Pancreas (tissue), 10 donors: Measurements from ENCODE around the gene PYROXD2. TPM values are rescaled to one million over a fixed set of nuclear protein-coding genes. Genes with fewer than 3 reads are reported as not detected.

Source experiments
- ATAC-seq, 4 donors: fragments of 200-7000 bp; cut with Tn5 transposase; one replicate each; pipeline versions ENCODE4 v1.8.0 to v1.9.1; 2020; ENCODE audit warnings: mild to moderate bottlenecking in 4 of 4, moderate library complexity in 4 of 4
- DNase-seq, 6 donors: peaks; one replicate each; pipeline ENCODE4 v3.0.0-alpha.2; 2020
- FAIRE-seq: peaks from 2 replicates; lab custom pipeline; 2012; peaks lifted over from hg19 to GRCh38; lab: Jason Lieb, UNC
- H3K27ac ChIP-seq, 4 donors: fragments of 200-600 bp; sonication (generic); 1 replicate in 3 of 4; 2 replicates in 1 of 4; pipeline versions ENCODE4 v1.5.0 to v1.8.0; 2020
- H3K27me3 ChIP-seq, 4 donors: fragments of 200-600 bp; one replicate each; pipeline ENCODE4 v1.8.0; 2021
- H3K36me3 ChIP-seq, 3 donors: fragments of 200-600 bp; sonication (generic) in 1 of 3; one replicate each; pipeline versions ENCODE4 v1.5.0 to v1.8.0; 2020 to 2021
- H3K4me1 ChIP-seq, 3 donors: fragments of 200-600 bp; one replicate each; pipeline ENCODE4 v1.8.0; 2021
- H3K4me3 ChIP-seq, 4 donors: fragments of 200-600 bp; sonication (generic) in 2 of 4; one replicate each; pipeline versions ENCODE4 v1.5.0 to v1.8.0; 2020 to 2021
- H3K9me3 ChIP-seq, 4 donors: fragments of 200-600 bp; one replicate each; pipeline ENCODE4 v1.8.0; 2021
- WGBS, 2 donors: extraction: QIAGEN DNeasy Blood & Tissue Kit; methylation state at CpG; one replicate each; pipeline ENCODE4 v1.1.7; 2013; 5-methylcytosine and 5-hydroxymethylcytosine counted together
- intact Hi-C, 3 donors: fragments of 100-400 bp; cut with DNase I; formaldehyde crosslinking; loops; one replicate each; pipeline versions ENCODE4 v1.11.1 to v1.14.2; 2022
- polyA plus RNA-seq, 2 donors: library from polyadenylated mRNA; stranded (reverse); fragments of 200-250 nt; gene quantifications; one replicate each; pipeline ENCODE4 v1.2.3, GENCODE V29; 2013
- total RNA-seq, 6 donors: library from RNA; stranded (reverse); fragmentation: NEBNext Ultra II Directional in 4 of 6; extraction: Animal tissue kit (Norgen Biotek cat#: 25700) in 4 of 6; gene quantifications; one replicate each; pipeline versions ENCODE4 v1.2.1 to v1.2.4, GENCODE V29; 2021 to 2023
- TF ChIP-seq, protein P1 (sequence below), 4 donors: fragments of 200-600 bp; sonication (generic) in 3 of 4; IDR thresholded peaks; one replicate each; pipeline versions ENCODE4 v1.5.0 to v1.8.0; 2021; ENCODE audit warnings: antibody characterized with exemption in 4 of 4
- donor health status: healthy with polysubstance abuse.
- donor health status: DM: no; HTN: no; CAD: no; lungs with moderate emphysema.
- donor health status: DM: no; HTN: no; CAD: no.
- donor health status: control.
- donor health status: control.
- donor health status: Bipolar disorder and iron deficiency.
- donor health status: DM: yes; HTN: yes; CAD: no.
- donor health status: DM: no; HTN: no; CAD: no.
- donor health status: DM: no; HTN: no; CAD: no.
- donor health status: DM: yes; HTN: yes; CAD: no.

PYROXD2 gene
- total and polyA plus RNA-seq, 8 donors = 1.8 to 15.9 (median 3.9) TPM

DNA sequence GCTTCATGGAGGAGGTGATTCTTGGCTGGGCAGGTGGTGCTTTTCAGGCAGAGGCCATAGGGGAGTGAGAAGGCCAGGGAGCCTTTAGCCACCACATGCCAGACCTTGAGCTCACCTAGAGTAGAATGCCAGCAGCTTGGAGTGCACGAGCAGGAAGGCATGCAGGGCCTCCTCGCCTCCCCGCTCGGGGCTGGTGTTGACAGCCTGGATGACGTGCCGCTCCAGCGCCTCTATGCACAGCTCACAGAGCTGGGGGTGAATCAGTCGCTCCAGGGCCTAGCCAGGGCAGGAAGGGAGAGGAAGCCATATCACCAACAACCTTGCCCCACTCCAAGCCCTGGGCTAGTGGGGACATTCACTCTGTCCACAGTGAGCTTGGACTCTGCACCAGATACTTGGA, 16.0 kb upstream of the PYROXD2 start:
- Histone ChIP-seq H3K27me3 (no peaks in the 10 kb centered on the region), H3K4me1 (no peaks in the 10 kb centered on the region), H3K27ac (no peak overlapping the region), H3K4me3 (no peak overlapping the region), H3K36me3 (peaks cover 10 to 70% (median 18%) of the 10 kb centered on the region in 3 donors), H3K9me3 (no peaks in the 10 kb centered on the region)
- DNase-seq = peak in 2 of 6 donors; percentile 34 to 55
- 87 to 91% methylated on average over 6 to 8 of the region's 8 CpGs for WGBS, 2 donors
- no peak for FAIRE-seq
- intact Hi-C loops = no loop called here
- ATAC-seq = no peak
- TF ChIP-seq, protein P1, sequence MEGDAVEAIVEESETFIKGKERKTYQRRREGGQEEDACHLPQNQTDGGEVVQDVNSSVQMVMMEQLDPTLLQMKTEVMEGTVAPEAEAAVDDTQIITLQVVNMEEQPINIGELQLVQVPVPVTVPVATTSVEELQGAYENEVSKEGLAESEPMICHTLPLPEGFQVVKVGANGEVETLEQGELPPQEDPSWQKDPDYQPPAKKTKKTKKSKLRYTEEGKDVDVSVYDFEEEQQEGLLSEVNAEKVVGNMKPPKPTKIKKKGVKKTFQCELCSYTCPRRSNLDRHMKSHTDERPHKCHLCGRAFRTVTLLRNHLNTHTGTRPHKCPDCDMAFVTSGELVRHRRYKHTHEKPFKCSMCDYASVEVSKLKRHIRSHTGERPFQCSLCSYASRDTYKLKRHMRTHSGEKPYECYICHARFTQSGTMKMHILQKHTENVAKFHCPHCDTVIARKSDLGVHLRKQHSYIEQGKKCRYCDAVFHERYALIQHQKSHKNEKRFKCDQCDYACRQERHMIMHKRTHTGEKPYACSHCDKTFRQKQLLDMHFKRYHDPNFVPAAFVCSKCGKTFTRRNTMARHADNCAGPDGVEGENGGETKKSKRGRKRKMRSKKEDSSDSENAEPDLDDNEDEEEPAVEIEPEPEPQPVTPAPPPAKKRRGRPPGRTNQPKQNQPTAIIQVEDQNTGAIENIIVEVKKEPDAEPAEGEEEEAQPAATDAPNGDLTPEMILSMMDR (IDR thresholded peaks at IDR 0.05) = no peak

DNA sequence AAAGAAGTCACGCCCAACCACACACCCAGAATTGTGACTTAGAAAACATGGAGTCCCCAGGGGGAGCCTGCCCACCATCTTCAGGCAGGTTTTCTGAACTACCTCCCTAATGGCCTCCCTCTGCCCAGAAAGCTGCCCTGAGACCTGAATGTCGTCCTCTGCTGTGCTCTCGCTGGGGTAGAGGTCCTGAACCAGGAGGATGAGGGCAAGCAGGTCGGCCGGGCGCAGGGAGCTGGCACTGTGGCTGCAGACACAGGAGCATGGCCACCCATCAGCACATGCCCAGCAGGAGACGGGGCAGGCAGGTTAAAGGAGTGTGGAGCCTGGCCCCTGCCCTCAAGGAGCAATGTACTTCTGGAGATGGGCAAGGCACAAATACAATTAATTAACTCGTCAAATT, 15.4 kb upstream of the PYROXD2 start:
- H3K4me1 ChIP-seq = no peaks in the 10 kb centered on the region
- H3K27ac ChIP-seq = no peak overlapping the region
- TF ChIP-seq, protein P1 (IDR thresholded peaks at IDR 0.05) = no peak
- intact Hi-C loops = no loop called here
- FAIRE-seq = no peak
- H3K36me3 ChIP-seq = peaks cover 10 to 69% (median 18%) of the 10 kb centered on the region in 3 donors
- WGBS, 2 donors = 95% methylated on average over 8 of the region's 8 CpGs
- no peak for ATAC-seq
- H3K4me3 ChIP-seq = no peak overlapping the region
- H3K27me3 ChIP-seq = no peaks in the 10 kb centered on the region
- H3K9me3 ChIP-seq = no peaks in the 10 kb centered on the region
- peak in 1 of 6 donors; percentile 25 for DNase-seq

- Histone ChIP-seq H3K36me3 (peaks cover 7 to 60% (median 10%) of the 10 kb centered on the region in 3 donors), H3K27me3 (no peaks in the 10 kb centered on the region), H3K4me1 (no peaks in the 10 kb centered on the region), H3K27ac (no peak overlapping the region), H3K9me3 (no peaks in the 10 kb centered on the region), H3K4me3 (no peak overlapping the region)
- TF ChIP-seq, protein P1 (IDR thresholded peaks at IDR 0.05) = no peak
- ATAC-seq (no peak), DNase-seq (peak in 2 of 6 donors; percentile 36 to 50), FAIRE-seq (no peak)
- 94 to 97% methylated on average over 22 of the region's 22 CpGs for WGBS, 2 donors
- intact Hi-C loops = no loop called here
Measured at GRCh38 chr10:98429320-98430072, 14.5 kb upstream of the PYROXD2 start.

- Histone ChIP-seq H3K36me3 (peaks cover 0 to 36% (median 10%) of the 10 kb centered on the region in 3 donors), H3K27ac (no peak overlapping the region), H3K27me3 (no peaks in the 10 kb centered on the region), H3K4me3 (no peak overlapping the region), H3K9me3 (no peaks in the 10 kb centered on the region), H3K4me1 (no peaks in the 10 kb centered on the region)
- no peak for FAIRE-seq
- intact Hi-C loops = no loop called here
- ATAC-seq = no peak
- TF ChIP-seq, protein P1 (IDR thresholded peaks at IDR 0.05) = no peak
- peak in 2 of 6 donors; percentile 44 to 60 for DNase-seq
- 91 to 93% methylated on average over 7 of the region's 7 CpGs for WGBS, 2 donors
Measured at GRCh38 chr10:98427011-98427515, 12.1 kb upstream of the PYROXD2 start.
